HG02763 (cell line): ENCODE measurements around the gene DHX35.

Experiments
- ATAC-seq: cut with Tn5 transposase; IDR thresholded peaks from one replicate; pipeline ENCODE4 v1.9.1; 2021; ENCODE audit warnings: mild to moderate bottlenecking, moderate library complexity; ENCODE audit not compliant: unreplicated experiment

DHX35 gene

DNA sequence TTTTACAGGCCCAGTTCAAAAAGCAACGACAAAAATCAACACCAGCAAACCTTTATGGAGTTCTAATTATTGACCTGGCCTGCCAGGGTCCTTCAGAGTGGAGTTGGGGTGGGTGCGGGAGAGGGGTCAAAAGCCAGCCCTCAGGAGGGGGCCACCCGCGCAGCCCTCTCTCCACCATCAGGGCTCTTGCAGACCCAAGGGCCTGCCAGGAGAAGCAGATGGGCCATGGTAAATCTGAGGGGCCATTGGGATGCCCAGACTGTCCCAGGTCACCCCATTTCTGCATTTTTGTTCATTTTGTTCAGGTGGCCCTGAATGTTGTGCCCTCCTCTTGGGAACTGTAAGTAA is 88.4 kb downstream of the DHX35 start:
- ATAC-seq, result no peak

DNA sequence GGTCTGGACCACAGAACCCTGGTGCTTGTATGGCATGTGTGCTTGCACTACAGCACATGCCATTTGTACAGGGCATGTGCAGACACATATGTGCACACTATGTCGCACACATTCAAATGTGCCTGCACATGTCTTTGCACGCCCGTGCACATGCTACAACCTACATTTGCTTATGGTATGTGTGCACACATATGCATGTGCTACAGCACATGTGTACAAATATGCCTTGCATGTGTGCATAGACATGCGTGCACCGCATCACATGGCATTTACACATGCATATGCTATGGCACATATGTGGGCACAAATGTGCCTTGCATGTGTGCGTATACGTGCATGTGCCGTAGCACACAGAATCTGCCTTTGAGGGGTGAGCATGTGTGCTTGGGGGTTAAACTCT is 90.5 kb downstream of the DHX35 start:
- no peak for ATAC-seq

DNA sequence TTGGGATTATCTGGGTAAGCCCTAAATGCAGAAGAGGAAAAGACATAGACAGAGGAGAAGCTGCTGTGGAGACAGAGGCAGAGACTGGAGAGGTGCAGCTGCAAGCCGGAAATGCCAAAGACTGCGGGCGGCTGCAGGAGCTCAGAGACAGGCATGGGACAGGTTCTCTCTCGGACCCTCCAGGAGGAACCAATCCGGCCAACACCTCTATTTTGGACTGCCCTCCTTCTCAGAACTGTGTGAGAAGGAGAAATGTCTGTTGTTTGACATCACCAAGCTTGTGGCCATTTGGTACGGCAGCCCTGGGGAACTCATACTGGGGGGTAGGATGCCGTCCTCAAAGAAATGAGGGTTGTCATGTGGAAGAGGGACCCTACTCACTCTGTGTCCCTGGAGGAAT is 95.0 kb downstream of the DHX35 start:
- no peak for ATAC-seq

DNA sequence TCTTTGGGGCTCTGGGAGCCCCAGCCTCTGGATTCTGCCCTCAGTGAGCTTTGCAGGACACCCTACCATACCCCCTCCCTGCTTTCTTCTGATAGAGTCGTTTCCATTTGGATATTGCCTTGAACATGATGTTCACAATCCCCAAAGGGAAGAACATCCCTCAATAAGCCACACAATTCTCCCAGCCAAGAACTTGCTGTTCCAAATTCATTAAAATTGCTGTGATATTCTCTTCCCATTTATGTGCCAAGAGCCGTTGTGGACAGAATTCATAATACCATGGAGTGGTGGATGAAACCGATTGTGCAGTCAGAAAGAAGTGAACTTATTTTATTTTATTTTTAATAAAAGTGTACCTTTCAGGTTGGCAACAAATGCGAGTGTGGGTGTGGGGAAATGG is 95.8 kb downstream of the DHX35 start:
- no peak for ATAC-seq

DNA sequence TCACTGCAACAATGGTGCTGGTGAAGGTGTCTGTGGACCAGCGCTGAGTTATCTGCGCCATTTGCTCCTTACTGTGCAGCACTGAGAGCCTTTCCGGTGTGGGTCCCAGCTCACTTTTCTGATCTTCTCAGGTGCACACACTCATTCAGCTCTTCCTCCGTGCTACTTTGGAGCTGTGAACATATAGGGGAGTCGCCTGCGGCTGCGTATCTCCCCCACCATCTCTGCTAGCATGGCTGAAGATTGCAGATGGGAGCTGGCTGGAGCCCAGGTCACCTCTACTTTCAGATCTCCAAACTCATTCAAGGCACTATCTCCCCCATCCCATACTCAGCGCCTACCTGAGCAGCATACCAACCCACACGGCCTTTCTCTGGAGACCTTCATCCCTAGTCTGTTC is 96.9 kb downstream of the DHX35 start:
- ATAC-seq, result no peak

DNA sequence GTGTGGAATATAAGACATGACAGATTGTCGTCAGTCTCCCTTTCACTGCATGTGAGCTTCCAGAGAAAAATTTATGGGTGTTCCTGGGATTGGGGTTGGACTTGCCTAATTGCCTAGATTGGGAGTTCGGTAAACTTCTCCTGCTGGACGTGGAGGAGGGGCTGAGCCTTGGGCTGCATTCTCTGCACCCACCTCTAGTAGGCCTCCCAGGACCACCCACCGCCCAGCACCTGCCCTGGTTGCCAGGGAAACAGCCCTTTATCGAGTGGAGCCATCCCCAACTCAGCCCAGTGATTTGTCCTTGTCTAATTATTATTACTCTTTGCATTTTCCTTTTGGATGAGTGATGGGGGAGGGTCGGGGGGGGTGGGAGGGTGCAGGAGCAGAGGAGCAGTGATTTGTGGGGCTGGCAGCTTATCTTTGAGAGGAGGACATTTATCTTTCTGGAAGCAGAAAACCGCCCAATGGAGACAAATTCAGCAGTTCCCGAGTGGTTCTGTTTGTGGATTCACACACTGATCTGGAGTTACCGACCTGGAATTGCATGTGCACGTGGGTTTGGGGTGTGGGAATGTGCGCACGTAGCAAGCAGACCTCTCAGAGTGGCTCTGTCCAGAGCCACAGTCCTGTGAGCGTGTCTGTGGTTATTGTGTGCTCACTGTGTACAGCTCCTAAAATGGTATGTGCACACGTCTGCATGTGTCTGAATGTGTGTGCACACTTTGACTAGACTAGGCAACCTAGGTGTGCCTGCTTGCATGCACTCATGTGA is 104.5 kb downstream of the DHX35 start:
- no peak for ATAC-seq

DNA sequence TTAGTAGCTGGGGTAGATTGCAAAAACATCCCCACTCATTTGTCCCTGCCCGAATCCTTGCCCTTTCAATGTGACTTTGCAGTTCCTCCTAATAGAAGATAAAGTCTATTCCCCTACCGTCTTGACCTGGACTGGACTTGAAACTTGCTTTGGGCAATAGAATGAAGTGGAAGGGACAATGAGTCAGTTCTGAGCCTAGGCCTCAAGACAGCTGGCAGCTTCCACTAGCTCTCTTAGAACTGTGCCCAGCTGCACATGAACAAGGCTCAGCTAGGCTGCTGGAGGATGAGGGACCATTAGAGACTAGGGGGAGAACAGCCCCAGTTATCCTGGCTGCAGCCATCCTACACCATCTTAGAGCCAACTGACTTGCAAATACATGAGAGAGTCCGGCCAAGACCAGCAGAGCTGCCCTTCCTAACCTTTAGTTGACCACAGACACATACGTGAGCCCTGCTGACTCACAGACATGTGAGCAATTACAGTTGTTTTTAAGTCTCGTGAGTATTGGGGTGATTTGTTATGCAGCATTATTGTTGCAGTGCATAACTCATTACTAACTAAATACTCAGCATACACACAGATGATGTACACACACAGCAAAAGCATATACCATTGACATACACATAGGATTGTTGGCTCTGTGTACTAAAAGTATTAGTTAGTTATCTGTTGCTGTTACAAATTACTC is 105.5 kb downstream of the DHX35 start:
- no peak for ATAC-seq

DNA sequence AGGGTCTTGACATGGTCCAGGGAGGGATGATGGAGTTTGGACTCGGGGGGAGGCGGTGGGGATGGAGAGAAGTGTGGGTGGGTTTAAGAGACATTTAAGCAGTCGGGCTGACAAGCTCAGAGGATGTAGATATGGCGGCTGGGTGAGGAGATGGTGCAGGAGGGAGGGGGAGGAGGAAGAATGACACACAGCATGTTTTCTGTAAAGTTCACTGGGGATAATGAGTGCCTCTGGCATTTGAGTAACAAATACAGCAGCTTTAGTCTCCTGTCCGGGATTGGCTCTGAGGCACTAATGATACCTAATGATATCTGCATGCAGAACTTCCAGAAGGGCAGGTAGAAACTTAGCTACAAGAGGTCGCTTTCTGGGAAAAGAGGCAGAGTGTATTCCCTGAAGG is 107.8 kb downstream of the DHX35 start:
- ATAC-seq, result no peak

DNA sequence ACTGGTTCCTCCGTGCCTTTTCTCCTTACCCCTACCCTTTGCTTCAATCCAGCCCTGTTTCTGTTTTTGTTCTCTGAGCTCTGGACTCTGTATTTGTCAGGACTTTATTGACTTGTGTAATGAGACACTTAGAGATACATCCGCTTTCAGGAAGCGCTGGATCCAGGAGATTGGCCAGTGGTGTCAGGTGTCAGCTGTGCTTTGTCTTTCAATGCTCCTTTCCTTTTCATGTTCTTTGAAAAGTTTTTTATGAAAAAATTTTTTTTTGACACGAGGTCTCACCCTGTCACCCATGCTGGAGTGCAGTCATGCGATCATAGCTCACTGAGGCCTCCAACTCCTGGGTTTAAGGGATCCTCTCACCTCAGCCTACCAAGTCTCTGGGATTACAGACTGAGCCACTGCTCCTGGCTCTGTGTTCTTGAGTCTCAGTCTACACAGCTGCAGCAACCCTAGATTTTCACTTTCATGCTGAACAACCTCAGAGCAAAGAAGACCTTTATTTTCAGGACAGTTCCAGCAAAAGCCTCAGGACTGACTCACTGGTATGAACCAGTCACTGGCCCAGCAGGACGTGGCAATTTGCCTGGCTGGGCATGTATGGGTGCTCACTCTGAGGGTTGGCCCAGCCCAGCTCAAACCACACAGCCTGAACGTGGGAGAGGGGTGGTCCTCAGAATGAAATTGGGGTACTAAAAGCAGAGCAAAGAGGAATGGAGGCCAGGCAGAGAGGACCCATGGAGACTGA is 108.5 kb downstream of the DHX35 start:
- no peak for ATAC-seq

DNA sequence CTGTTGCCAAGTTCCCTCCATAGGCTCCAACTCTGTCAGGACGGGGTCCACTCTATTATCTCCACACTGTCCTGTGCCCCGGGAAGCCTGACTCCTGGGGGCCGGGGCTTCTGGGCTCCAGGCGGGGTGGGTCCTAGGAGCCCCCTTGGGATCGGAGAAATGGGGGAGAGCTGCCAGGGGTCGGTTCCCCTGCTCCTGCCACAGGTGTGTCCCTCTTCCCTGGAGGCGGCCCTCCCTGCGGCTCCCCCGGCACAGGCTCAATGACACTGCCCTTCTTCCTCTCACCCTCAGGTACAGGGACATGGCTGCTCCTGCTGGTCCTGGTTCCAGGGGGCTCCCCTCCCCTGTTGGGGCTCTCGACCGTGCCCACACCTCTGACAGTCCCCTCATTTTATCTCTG is 110.0 kb downstream of the DHX35 start:
- ATAC-seq, result no peak

DNA sequence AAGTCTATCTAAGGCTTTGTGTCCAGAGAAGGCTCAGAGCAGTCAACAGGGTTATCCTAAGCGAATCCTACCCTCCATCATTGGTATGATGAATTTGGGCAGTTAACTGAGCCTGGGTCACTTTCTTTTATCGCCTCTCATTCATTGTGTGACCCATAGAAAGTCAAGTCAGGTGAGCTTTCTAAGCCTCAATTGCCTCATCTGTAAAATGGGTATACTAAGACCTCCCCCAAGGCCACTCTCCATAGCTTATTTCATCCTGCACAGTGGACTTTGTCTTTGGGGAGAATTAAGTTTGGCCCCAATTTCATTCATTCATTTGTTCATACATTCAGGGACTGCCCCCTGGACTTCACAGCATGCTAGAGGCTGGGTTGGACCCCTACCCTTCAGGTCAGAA is 110.5 kb downstream of the DHX35 start:
- ATAC-seq, result no peak

DNA sequence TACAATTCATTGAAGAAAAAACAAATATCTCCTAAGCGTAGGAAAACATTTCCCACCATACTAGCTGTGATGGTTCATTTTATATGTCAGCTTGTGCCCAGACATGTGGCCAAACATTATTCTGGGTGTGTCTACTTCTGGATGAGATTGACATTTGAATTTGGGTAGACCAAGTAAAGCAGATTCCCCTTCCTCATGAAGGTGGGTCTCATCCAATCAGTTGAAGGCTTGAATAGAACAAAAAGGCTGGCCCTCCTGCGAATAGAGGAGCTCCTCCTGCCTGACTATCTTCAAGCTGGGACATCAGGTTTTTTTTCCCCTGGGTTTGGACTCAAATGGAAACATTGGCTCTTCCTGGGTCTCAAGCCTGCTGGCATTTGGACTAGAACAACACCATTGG is 113.6 kb downstream of the DHX35 start:
- no peak for ATAC-seq

DNA sequence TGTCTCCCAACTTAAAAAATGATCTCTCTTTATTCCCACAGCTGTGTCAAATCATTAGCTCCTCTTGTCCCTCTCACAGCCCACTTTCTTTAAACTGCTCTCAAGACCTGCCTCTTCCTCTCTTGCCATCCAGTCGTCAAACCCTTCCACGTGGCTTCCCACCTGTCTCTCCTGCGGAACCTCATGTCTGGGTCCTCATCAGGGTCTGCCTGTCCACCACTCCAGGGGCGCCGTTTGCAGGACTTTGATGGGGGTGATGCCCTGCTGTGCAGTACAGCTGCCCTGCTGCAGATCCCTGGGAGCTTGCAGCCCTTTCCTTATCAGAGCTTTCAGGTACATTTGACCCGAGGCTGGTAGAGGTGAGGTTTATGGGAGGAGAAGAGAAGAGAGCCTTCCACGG is 114.8 kb downstream of the DHX35 start:
- no peak for ATAC-seq

DNA sequence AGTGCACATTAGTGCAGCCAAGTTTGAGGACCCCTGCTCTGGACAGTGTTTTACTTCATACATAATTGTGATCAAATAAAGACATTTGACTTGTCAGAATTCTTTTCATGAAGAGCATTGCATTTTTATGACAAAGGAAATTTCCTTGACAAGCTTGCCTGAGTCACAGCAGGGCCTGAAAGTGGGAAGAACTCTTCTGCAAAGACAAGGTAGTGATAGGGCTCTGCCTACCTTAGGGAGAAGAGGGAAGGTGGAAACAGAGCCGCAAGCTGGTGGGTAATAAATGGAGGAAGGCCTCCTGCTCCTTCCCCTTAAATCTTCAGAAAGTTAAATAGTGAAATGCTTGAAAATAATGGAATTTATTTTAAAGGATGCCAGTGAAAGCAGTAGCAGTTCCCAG is 118.2 kb downstream of the DHX35 start:
- ATAC-seq, result no peak

DNA sequence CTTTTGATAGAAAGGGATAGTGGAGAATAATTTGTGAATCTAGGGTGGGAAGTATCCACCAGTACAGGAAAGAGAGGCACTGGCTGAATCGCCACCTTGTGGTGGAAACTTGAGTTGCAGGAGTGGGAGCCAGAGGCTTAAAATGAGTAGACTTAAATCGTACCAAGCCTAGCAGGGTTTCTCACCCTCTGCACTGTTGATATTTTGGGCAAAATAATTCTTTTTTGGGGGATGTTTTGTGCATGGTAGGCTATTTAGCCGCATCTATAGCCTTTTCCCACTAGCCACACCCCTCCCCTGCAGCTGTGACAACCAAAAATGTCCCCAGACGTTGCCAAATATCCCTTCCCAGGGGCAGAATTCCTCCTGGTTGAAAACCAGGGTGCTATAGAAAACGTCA is 119.1 kb downstream of the DHX35 start:
- no peak for ATAC-seq

DNA sequence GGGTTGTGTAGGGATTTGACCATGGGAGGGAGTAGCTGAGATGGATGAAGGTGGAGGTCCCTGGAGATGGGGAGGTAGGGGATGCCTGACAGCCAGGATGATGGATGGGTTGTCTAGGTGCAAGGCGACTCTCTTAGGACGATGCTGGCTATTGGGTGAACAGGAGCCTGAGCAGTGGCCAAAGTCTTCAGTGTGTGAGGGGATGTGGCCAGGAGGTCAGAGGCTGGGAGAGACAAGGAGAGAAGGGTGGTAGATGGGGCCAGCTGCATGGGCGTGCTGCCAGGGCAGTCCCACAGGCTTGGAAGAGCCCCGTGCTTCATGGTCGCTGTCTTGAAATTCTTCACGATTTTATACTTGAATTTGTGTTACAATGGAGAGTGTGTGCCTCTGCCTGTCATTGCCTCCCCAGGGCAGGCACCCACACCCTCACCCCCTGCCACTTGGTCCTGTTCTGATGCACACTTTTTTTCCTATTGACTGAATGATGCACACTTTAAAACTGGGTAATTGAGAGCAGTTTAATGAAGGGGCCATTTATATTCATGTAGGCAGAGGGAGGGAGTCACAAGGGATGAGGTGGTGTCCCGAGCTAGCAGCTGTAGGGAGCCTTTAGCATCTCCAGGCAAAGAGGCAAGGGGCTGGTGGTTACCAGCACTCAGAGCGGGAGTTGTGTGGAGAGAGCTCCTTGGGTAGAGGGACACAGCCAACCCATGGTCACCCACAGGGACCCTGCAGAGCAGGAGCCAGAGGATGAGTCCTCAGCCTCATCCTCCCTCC is 120.7 kb downstream of the DHX35 start:
- ATAC-seq, result no peak

DNA sequence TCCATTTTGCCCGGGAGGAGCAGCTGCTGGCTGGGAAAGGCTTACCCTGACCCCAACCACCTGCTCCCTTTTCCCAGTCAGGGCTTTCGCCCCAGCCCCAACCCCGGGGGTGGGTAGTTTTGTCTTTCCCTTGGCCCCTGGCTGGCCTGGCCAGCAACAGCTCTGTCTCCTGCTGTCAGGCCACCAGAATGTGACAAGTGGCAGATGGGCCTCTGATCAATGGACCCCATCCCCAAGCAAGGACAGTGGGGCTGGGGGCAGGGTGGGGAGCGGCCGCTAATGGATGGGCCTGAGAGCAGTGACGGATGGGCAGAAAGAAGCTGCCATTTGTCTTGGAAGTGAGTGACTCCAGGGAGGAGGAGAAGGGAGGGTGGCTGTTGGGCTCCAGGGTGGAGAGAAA is 121.6 kb downstream of the DHX35 start:
- ATAC-seq, result no peak

DNA sequence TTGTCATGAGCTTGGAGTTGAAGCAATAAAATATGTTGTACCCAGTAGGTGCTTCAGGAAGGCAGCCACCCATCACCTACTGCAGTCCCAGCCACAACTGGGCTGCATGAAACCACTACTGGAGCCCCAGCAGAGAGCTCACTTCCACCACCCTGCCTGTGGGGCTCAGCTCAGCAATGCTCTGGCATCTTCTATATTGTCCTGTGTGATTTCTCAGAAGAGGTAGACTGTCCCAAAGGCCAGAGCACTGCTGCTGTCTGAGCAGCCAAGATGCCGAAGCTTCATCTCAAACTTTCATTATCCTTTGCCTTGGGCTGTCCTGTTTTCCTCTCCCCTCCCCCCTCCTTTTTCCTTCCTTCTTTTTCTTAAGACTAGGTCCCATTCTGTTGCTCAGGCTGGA is 126.9 kb downstream of the DHX35 start:
- no peak for ATAC-seq
